Astrocyte of the spinal cord (primary cell): ENCODE measurements around the gene AGAP1.

Experiments
- DNase-seq: peaks from one replicate; pipeline ENCODE4 v3.0.0; 2011; ENCODE audit warnings: low read depth, low spot score
- H3K4me3 ChIP-seq: 2 replicates; pipeline ENCODE4 v1.5.1; 2011; ENCODE audit warnings: low read depth, mild to moderate bottlenecking, low read length, moderate library complexity
- in situ Hi-C: cut with HindIII; loops from 2 replicates; pipeline ENCODE4 v1.10.0; 2017; ENCODE audit warnings: low sequenced_read_pairs
- TF ChIP-seq, protein P1 (sequence below): IDR thresholded peaks from 2 replicates; pipeline ENCODE4 v1.5.1; 2012; ENCODE audit warnings: low read depth, mild to moderate bottlenecking, low read length, inconsistent platforms

The AGAP1 gene

GRCh38 chr2:235493775-235494715 lies at the start of gene AGAP1:
Gene AGAP1, plus strand, starts transcription at chr2:235494043.
- DNase-seq = peak; percentile 90
- peak within 1 kb of the TSS; percentile 53 for H3K4me3 ChIP-seq
- in situ Hi-C loops = no loop called here
- TF ChIP-seq, protein P1, sequence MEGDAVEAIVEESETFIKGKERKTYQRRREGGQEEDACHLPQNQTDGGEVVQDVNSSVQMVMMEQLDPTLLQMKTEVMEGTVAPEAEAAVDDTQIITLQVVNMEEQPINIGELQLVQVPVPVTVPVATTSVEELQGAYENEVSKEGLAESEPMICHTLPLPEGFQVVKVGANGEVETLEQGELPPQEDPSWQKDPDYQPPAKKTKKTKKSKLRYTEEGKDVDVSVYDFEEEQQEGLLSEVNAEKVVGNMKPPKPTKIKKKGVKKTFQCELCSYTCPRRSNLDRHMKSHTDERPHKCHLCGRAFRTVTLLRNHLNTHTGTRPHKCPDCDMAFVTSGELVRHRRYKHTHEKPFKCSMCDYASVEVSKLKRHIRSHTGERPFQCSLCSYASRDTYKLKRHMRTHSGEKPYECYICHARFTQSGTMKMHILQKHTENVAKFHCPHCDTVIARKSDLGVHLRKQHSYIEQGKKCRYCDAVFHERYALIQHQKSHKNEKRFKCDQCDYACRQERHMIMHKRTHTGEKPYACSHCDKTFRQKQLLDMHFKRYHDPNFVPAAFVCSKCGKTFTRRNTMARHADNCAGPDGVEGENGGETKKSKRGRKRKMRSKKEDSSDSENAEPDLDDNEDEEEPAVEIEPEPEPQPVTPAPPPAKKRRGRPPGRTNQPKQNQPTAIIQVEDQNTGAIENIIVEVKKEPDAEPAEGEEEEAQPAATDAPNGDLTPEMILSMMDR = no peak

- DNase-seq = no peak
- TF ChIP-seq, protein P1 = no peak
- H3K4me3 ChIP-seq = no peak overlapping the region
- in situ Hi-C loops = no loop called here
These were observed 49.7 kb upstream of the AGAP1 start for GRCh38 chr2:235444101-235444597.

- in situ Hi-C loops = no loop called here
These were observed 48.7 kb upstream of the AGAP1 start for GRCh38 chr2:235445116-235445515.

GRCh38 chr2:235446082-235446481 lies 47.8 kb upstream of the AGAP1 start:
- in situ Hi-C loops = no loop called here
- DNase-seq = no peak
- TF ChIP-seq, protein P1 = no peak
- H3K4me3 ChIP-seq = no peak overlapping the region

More at GRCh38 chr2:235445116-235445515, 48.7 kb upstream of the AGAP1 start:
- TF ChIP-seq, protein P1 = no peak
- no peak for DNase-seq
- no peak overlapping the region for H3K4me3 ChIP-seq

DNA sequence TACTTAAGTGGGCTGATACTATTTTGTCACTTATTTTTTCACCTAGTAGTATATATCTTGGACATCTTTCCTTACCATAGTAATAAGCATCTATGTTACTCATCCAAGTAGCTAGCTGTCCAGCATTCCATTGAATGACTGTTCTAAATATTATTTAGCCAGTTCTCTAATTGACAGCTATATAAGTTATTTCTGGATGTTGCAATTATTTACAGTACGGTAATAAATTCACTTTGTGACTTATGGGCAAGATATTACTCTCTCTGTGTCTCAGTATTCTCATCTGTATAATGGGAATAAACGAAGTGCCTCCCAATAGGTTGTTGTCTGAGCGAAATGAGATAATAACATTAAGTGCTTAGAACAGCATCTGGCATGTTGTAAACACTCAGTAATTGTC lies 46.6 kb upstream of the AGAP1 start:
- in situ Hi-C loops = no loop called here
- TF ChIP-seq, protein P1 = no peak
- no peak for DNase-seq
- H3K4me3 ChIP-seq = no peak overlapping the region

DNA sequence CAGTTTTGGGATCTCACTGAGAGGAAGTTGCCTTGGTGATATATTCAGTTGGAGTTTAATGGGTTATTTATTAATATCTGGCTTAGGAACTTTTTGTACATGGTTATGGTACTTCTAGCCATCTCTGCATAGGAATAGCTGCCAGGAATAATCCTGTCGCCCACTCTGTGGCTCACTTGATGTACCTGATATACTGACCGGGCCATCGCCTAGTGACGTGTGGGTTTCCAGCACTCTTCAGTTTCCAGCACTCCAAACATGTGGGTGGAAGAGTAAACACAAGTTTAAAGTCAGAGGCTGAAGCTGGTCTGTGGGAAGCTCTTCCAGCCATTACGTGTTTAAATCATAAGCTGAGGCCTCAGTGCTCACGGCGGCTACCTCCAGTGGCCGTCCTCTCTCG lies 44.3 kb upstream of the AGAP1 start:
- H3K4me3 ChIP-seq = no peak overlapping the region
- TF ChIP-seq, protein P1 = no peak
- no peak for DNase-seq
- in situ Hi-C loops = no loop called here
